Esophagus muscularis mucosa (tissue), 3 donors: ENCODE data around the gene MEPE.

ENCODE experiments used
- CTCF ChIP-seq, 3 experiments: fragments of 200-600 bp in 2 of 3; fragments of 450-650 bp in 1 of 3; sonication (generic) in 2 of 3; IDR thresholded peaks; one replicate each; pipeline ENCODE4 v1.5.1; 2017 to 2019; ENCODE audit warnings: antibody characterized with exemption in 3 of 3, mild to moderate bottlenecking in 2 of 3, moderate library complexity in 1 of 3
- POLR2A ChIP-seq: fragments of 450-650 bp; IDR thresholded peaks from one replicate; pipeline ENCODE4 v1.6.1; 2017; ENCODE audit warnings: antibody characterized with exemption, moderate library complexity, mild to moderate bottlenecking, low read depth
- POLR2AphosphoS5 ChIP-seq, 2 donors: sonication (generic); formaldehyde crosslinking; IDR thresholded peaks; one replicate each; pipeline ENCODE4 v1.6.1; 2017; ENCODE audit warnings: antibody characterized with exemption in 2 of 2

- no peak for TF ChIP-seq POLR2A
- no peak for TF ChIP-seq CTCF (IDR thresholded peaks at IDR 0.05)
- no peak for TF ChIP-seq POLR2AphosphoS5 (IDR thresholded peaks at IDR 0.05)
These were observed 52.3 kb downstream of the MEPE start for GRCh38 chr4:87884976-87885549.
